GM12875 (cell line): ENCODE data around the gene SLC28A1.

Source experiments
- H3K4me3 ChIP-seq: one replicate; pipeline ENCODE4 v1.5.1; 2011; ENCODE audit warnings: low read depth, low read length, control low read depth
- TF ChIP-seq, protein P1 (sequence below): IDR thresholded peaks from 2 replicates; pipeline ENCODE4 v1.5.1; 2011; ENCODE audit warnings: low read depth, mild to moderate bottlenecking, control low read depth, inconsistent platforms, low read length, moderate library complexity, borderline replicate concordance; ENCODE audit not compliant: insufficient read depth

The SLC28A1 gene

DNA sequence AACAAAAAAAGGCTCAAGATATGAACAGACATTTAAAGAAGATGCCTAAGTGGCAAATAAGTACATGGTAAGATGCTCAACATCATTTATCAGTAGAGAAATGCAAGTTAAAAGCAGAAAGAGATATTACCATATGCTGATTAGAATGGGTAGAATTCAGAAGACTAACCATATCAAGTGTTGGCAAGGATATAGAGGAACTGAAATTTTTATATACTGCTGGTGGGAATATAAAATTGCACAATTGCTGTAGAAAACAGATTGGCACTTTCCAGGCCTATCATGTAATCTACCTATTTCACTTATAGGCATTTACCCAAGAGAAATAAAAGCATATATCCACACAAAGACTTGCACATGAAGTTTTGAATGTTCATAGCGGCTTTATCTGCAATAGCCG is 17.1 kb downstream of the SLC28A1 start:
- TF ChIP-seq, protein P1, sequence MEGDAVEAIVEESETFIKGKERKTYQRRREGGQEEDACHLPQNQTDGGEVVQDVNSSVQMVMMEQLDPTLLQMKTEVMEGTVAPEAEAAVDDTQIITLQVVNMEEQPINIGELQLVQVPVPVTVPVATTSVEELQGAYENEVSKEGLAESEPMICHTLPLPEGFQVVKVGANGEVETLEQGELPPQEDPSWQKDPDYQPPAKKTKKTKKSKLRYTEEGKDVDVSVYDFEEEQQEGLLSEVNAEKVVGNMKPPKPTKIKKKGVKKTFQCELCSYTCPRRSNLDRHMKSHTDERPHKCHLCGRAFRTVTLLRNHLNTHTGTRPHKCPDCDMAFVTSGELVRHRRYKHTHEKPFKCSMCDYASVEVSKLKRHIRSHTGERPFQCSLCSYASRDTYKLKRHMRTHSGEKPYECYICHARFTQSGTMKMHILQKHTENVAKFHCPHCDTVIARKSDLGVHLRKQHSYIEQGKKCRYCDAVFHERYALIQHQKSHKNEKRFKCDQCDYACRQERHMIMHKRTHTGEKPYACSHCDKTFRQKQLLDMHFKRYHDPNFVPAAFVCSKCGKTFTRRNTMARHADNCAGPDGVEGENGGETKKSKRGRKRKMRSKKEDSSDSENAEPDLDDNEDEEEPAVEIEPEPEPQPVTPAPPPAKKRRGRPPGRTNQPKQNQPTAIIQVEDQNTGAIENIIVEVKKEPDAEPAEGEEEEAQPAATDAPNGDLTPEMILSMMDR, result no peak
- no peak overlapping the region for H3K4me3 ChIP-seq

DNA sequence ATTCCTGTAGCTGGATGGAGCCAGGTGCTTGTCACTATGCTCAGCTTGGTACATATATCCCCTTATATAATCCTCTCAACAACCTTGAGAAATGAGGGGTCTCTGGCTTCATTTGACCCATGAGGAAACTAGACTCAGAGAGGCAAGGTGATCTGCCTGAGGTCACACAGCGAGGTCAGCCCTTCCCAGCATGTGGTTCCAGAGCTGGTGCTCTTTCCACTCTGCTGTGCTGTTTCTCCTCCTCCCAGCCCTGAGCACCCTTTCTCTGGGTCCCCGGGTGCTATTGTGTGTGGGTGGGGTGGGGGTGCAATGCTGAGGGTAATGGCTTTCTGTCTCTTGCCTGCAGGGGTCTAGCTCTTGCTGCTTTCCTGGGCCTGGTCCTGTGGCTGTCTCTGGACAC is 19.3 kb downstream of the SLC28A1 start:
- no peak overlapping the region for H3K4me3 ChIP-seq

DNA sequence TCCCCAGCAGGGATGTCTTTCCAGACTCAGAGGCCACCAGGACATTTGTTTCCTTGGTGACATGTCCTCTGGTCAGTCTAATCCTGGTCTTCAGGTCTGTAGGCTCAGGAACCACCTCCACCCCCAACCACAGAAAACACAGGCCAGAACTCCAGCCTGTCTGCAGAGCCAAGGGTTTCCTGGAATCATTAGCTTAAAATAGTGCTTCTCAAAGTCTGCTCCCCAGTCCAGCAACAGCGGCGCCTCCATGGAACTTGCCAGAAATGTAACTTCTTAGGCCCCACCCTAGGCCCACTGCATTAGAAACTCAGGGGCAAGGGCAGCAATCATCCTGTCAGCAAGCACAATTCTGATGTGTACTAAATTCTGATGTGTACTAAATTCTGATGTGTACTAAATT is 20.0 kb downstream of the SLC28A1 start:
- H3K4me3 ChIP-seq, result no peak overlapping the region
- TF ChIP-seq, protein P1, result no peak

More for the DNA sequence above, 19.3 kb downstream of the SLC28A1 start:
- TF ChIP-seq, protein P1, result no peak

DNA sequence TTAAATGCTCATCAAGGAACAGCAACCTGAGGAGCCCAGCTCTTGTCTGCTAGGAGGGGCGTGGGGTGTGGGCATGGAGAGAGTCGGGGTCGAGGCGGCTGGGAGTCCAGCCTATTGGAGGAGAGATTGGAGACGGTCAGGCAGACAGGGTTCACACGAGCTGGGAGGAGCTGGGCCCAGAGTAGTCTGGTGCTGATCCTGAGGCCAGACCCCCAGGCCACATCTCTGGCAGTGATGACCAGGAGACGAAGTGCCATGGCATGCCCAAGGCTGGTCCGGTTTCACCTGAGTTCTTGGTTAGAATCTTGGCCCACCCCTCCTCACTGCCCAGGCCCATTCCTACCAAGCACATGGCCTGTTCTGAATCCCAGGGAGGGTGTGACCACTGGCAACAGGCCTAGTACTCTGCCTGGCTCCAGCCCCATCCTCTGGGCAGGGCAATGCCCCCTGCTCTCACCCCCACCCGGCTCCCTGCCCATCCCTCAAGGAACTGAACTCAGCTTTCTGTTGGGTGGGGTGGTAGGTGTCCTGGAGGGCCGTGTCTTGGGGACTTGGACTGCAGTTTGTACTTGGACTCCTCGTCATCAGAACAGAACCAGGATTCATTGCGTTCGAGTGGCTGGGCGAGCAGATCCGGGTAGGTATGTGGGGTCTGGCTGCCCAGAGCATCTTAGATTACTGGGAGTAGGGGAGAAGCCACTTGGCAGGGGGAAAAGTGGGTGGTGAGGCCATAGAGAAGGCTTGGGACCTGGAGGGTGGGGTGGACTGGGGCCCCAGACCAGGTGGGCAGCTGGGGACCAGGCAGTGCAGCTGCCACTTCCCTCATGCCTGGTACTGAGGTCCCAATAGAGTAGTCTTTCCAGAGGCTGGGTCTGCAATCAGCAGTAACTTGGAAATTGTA is 20.8 kb downstream of the SLC28A1 start:
- H3K4me3 ChIP-seq, result no peak overlapping the region
- TF ChIP-seq, protein P1, result no peak

DNA sequence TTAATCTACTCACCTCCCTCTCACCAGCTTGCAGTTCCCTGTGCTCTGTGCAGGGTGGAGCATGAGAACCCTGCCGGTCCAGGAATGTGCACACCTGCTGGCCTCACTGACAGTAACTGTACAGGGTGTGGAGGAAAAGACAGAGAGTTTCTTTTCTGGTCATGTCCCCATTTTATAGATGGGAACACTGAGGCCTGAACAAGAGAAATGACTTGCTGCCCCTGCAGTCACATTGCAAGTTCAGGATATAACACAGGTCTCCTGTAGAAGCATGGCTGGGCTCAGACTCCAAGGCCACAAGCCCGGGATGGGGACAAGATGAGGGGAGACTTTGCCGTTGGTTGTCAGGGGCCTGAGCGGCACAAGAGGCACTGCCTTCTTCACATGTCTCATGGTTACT is 23.3 kb downstream of the SLC28A1 start:
- TF ChIP-seq, protein P1, result no peak
- no peak overlapping the region for H3K4me3 ChIP-seq

DNA sequence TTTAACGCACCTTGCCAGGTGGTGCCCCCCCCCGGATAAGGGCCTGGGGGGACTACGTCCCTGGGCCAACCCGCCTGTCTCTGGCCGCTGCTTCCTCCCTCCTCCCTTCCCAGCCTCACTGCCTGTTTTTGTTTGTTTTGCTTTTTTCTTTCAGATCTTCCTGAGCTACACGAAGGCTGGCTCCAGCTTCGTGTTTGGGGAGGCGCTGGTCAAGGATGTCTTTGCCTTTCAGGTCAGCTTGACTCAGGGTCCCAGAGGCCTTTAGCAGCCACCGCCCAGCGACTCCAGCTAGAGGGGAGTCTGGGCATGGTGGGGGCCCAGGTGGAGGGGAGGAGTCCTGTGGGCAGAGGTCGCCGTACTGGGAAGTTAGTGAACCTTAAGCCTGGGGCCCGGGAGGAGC is 24.1 kb downstream of the SLC28A1 start:
- H3K4me3 ChIP-seq, result no peak overlapping the region
- TF ChIP-seq, protein P1, result no peak

DNA sequence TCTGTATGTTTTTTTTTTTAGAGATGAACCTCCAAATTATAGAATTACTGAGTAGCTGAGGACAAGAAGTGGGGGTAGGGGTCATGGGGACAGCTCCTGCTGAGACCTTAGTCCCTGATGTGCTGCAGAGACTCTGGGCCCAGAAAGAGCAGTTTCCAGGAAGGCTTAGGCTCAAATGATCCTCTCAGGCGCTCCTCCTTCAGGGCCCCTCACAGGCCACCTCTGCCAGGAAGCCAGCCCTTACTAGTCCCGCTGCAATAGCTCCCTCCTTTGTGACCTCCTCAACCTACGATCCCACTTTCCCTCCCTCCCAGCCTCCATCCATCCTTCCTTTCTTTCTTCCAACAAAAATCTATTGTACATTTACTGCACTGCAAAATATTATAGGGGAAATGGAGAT is 24.6 kb downstream of the SLC28A1 start:
- TF ChIP-seq, protein P1, result no peak
- no peak overlapping the region for H3K4me3 ChIP-seq
